Activated CD4-positive, alpha-beta T cell treated with anti-CD3 and anti-CD28 coated beads for 36 hours (primary cell): Measurements from ENCODE around the gene GLTPD2. TPM values are rescaled to one million over a fixed set of nuclear protein-coding genes. Genes with fewer than 3 reads are reported as not detected.

Experiments used
- total RNA-seq, 2 experiments: library from RNA; stranded (reverse); gene quantifications; one replicate each; pipeline ENCODE4 v1.2.3, GENCODE V29; 2021

GLTPD2 gene
- total RNA-seq, 2 experiments from 2014 or later: not detected

Other genes starting within 250 kb of the GLTPD2 start
- gene MYBBP1A, start 233.6 kb upstream of the GLTPD2 start, total RNA-seq: 100 to 1,000 TPM in 1 of 2 experiments, 10 to 100 TPM in 1; 97.7 to 144 TPM
- gene GGT6, start 228.4 kb upstream of the GLTPD2 start, total RNA-seq: not detected
- not detected for gene SMTNL2, start 204.4 kb upstream of the GLTPD2 start, total RNA-seq
- gene ALOX15, start 147.3 kb upstream of the GLTPD2 start, total RNA-seq: not detected
- 100 to 1,000 TPM in 1 of 2 experiments, 10 to 100 TPM in 1; 94.1 to 102 TPM for gene PELP1, start 84.8 kb upstream of the GLTPD2 start, total RNA-seq
- gene ARRB2, start 78.3 kb upstream of the GLTPD2 start, total RNA-seq: 100 to 1,000 TPM; 168 to 175 TPM
- gene MED11, start 57.5 kb upstream of the GLTPD2 start, total RNA-seq: 10 to 100 TPM; 16.7 to 22.9 TPM
- under 1 TPM; 0.09 to 0.11 TPM for gene ZMYND15, start 49.1 kb upstream of the GLTPD2 start, total RNA-seq
- gene CXCL16, start 49.0 kb upstream of the GLTPD2 start, total RNA-seq: 1 to 10 TPM; 1.7 to 2.5 TPM
- not detected for gene TM4SF5, start 17.1 kb upstream of the GLTPD2 start, total RNA-seq
- gene VMO1, start 2.6 kb upstream of the GLTPD2 start, total RNA-seq: under 1 TPM; 0.30 TPM
- 100 to 1,000 TPM; 111 to 155 TPM for gene PSMB6, start 7.2 kb downstream of the GLTPD2 start, total RNA-seq
- gene PLD2, start 18.2 kb downstream of the GLTPD2 start, total RNA-seq: 10 to 100 TPM; 12.3 to 14.1 TPM
- gene MINK1, start 44.4 kb downstream of the GLTPD2 start, total RNA-seq: 10 to 100 TPM; 48.2 to 57.7 TPM
- gene C17orf107, start 110.6 kb downstream of the GLTPD2 start, total RNA-seq: 1 to 10 TPM; 2.6 to 2.8 TPM
- under 1 TPM; 0.59 to 0.84 TPM for gene CHRNE, start 114.1 kb downstream of the GLTPD2 start, total RNA-seq
- gene GP1BA, start 143.3 kb downstream of the GLTPD2 start, total RNA-seq: not detected
- 10 to 100 TPM; 74.2 to 77.9 TPM for gene SLC25A11, start 151.1 kb downstream of the GLTPD2 start, total RNA-seq
- gene RNF167, start 151.3 kb downstream of the GLTPD2 start, total RNA-seq: 100 to 1,000 TPM; 147 to 189 TPM
- gene PFN1, start 159.6 kb downstream of the GLTPD2 start, total RNA-seq: 1,000 to 10,000 TPM; 1,809 to 1,911 TPM
- 10 to 100 TPM; 32.0 to 32.9 TPM for gene ENO3, start 162.2 kb downstream of the GLTPD2 start, total RNA-seq
- 10 to 100 TPM; 61.4 to 69.4 TPM for gene SPAG7, start 178.9 kb downstream of the GLTPD2 start, total RNA-seq
- 100 to 1,000 TPM in 1 of 2 experiments, 10 to 100 TPM in 1; 98.2 to 124 TPM for gene CAMTA2, start 198.7 kb downstream of the GLTPD2 start, total RNA-seq
- under 1 TPM; 0.18 to 0.28 TPM for gene INCA1, start 208.6 kb downstream of the GLTPD2 start, total RNA-seq
- 10 to 100 TPM; 32.6 to 43.0 TPM for gene KIF1C, start 209.0 kb downstream of the GLTPD2 start, total RNA-seq
- gene SLC52A1, start 246.5 kb downstream of the GLTPD2 start, total RNA-seq: under 1 TPM; 0.16 to 0.26 TPM